HepG2 (cell line): ENCODE results near the gene KANSL1. TPM values are rescaled to one million over a fixed set of nuclear protein-coding genes. Genes with fewer than 3 reads are reported as not detected.
A peak's percentile ranks its signal among the peaks of the same experiment; 100 is the strongest.

Source experiments
- ATAC-seq: fragments of 200-7000 bp; cut with Tn5 transposase; 3 replicates; pipeline ENCODE4 v1.9.1; 2020; ENCODE audit warnings: mild to moderate bottlenecking, moderate library complexity
- BruUV-seq: library from RNA; stranded (reverse); fragments of 400-500 nt; replicated peaks from 2 replicates; lab custom pipeline; 2021; lab: Mats Ljungman, UMichigan
- CTCF ChIA-PET: fragments of 300-600 bp; formaldehyde crosslinking; extraction: SDS; loops from one replicate; lab custom pipeline; 2021; ENCODE audit warnings: low total read pairs, inconsistent platforms, low intra/inter-chr PET ratio; lab: Yijun Ruan, JAX
- POLR2A ChIA-PET: fragments of 350-600 bp; sonication (Branson Sonifier 250); formaldehyde crosslinking; loops from one replicate; lab custom pipeline; 2020; ENCODE audit warnings: antibody characterized with exemption, inconsistent platforms; lab: Yijun Ruan, JAX
- DNase-seq: peaks from one replicate; pipeline ENCODE4 v3.0.0-alpha.2; 2015; ENCODE audit warnings: low spot score
- FAIRE-seq: peaks from 3 replicates; lab custom pipeline; 2011; peaks lifted over from hg19 to GRCh38; lab: Jason Lieb, UNC
- H2AFZ ChIP-seq: one replicate; pipeline ENCODE4 v1.6.1; 2011; ENCODE audit warnings: low read length, inconsistent platforms
- H3K27ac ChIP-seq: fragments of 300-600 bp; 3 replicates; pipeline ENCODE4 v1.8.0; 2011; ENCODE audit warnings: mixed run types, mild to moderate bottlenecking, mixed read lengths, low read length, inconsistent platforms; ENCODE audit not compliant: insufficient read depth; ENCODE audit errors: extremely low read length
- H3K27me3 ChIP-seq, 2 experiments: fragments of 200-600 bp in 1 of 2; 2 replicates in 1 of 2; 3 replicates in 1 of 2; pipeline versions ENCODE4 v1.6.0 to v1.8.0; 2011; ENCODE audit warnings: low read length in 2 of 2, mild to moderate bottlenecking in 2 of 2, moderate library complexity in 2 of 2, inconsistent platforms in 1 of 2; ENCODE audit not compliant: insufficient read depth in 2 of 2, control insufficient read depth in 1 of 2
- H3K36me3 ChIP-seq, 2 experiments: fragments of 200-600 bp in 1 of 2; replicated peaks in 1 of 2; 2 replicates in 1 of 2; 3 replicates in 1 of 2; pipeline versions ENCODE4 v1.5.1 to v1.8.0; 2011; ENCODE audit warnings: low read length in 2 of 2, inconsistent platforms in 1 of 2; ENCODE audit not compliant: insufficient read depth in 2 of 2, control insufficient read depth in 1 of 2
- H3K4me1 ChIP-seq: 2 replicates; pipeline ENCODE4 v1.5.1; 2012; ENCODE audit warnings: low read length, inconsistent platforms; ENCODE audit not compliant: insufficient read depth
- H3K4me2 ChIP-seq: 2 replicates; pipeline ENCODE4 v1.6.0; 2011; ENCODE audit warnings: low read depth, low read length, inconsistent platforms
- H3K4me3 ChIP-seq, 3 experiments: fragments of 200-600 bp in 1 of 3; sonication (generic), shearing (Covaris generic) in 1 of 3; replicated peaks in 1 of 3; 2 replicates each; pipeline ENCODE4 v1.5.1; 2011 to 2016; ENCODE audit warnings: low read length in 3 of 3, inconsistent platforms in 2 of 3, low read depth in 2 of 3, mild to moderate bottlenecking in 2 of 3, control low read depth in 1 of 3, mixed read lengths in 1 of 3; ENCODE audit not compliant: insufficient read depth in 1 of 3
- H3K79me2 ChIP-seq: one replicate; pipeline ENCODE4 v1.6.1; 2011; ENCODE audit warnings: low read length, inconsistent platforms; ENCODE audit not compliant: insufficient read depth
- H3K9ac ChIP-seq: 2 replicates; pipeline ENCODE4 v1.6.0; 2011; ENCODE audit warnings: mild to moderate bottlenecking, low read depth, low read length, inconsistent platforms; ENCODE audit not compliant: insufficient read depth
- H3K9me3 ChIP-seq: 2 replicates; pipeline ENCODE4 v1.5.1; 2012; ENCODE audit warnings: mild to moderate bottlenecking, low read length
- H4K20me1 ChIP-seq: 2 replicates; pipeline ENCODE4 v1.6.0; 2011; ENCODE audit warnings: inconsistent platforms, mild to moderate bottlenecking, low read length, moderate library complexity; ENCODE audit not compliant: insufficient read depth
- AHR ChIP-seq: IDR thresholded peaks from 2 replicates; pipeline ENCODE4 v1.6.1; 2018; ENCODE audit warnings: missing genetic modification reagents, missing compliant biosample characterization
- ATF7 ChIP-seq, 2 experiments: fragments of 450-650 bp in 1 of 2; sonication (generic) in 1 of 2; formaldehyde crosslinking in 1 of 2; IDR thresholded peaks; 2 replicates each; pipeline versions ENCODE4 v1.4.0 to v1.6.1; 2016 to 2020; ENCODE audit warnings: antibody characterized with exemption in 1 of 2, mild to moderate bottlenecking in 1 of 2, missing genetic modification reagents in 1 of 2
- CREB1 ChIP-seq, 2 experiments: fragments of 450-650 bp in 1 of 2; IDR thresholded peaks; 2 replicates each; pipeline ENCODE4 v1.6.1; 2016 to 2017; ENCODE audit warnings: control low read depth in 1 of 2, mild to moderate bottlenecking in 1 of 2, missing compliant biosample characterization in 1 of 2, missing genetic modification characterization in 1 of 2
- KMT2A ChIP-seq: sonication (generic); formaldehyde crosslinking; IDR thresholded peaks from 2 replicates; pipeline ENCODE4 v1.4.0; 2020; ENCODE audit warnings: missing genetic modification reagents
- RCOR2 ChIP-seq: IDR thresholded peaks from 2 replicates; pipeline ENCODE4 v1.6.1; 2016; ENCODE audit warnings: missing biosample characterization, missing genetic modification reagents
- SIX1 ChIP-seq: sonication (generic); formaldehyde crosslinking; IDR thresholded peaks from 2 replicates; pipeline ENCODE4 v1.4.0; 2020; ENCODE audit warnings: missing genetic modification reagents, borderline replicate concordance
- TEAD2 ChIP-seq: sonication (generic); formaldehyde crosslinking; IDR thresholded peaks from 2 replicates; pipeline ENCODE4 v1.9.0; 2021; ENCODE audit warnings: missing genetic modification reagents
- ZNF207 ChIP-seq: fragments of 450-650 bp; IDR thresholded peaks from 2 replicates; pipeline ENCODE4 v1.6.1; 2016; ENCODE audit warnings: antibody characterized with exemption, borderline replicate concordance
- ZNF235 ChIP-seq: sonication (generic); formaldehyde crosslinking; IDR thresholded peaks from 2 replicates; pipeline ENCODE4 v1.8.1; 2023; ENCODE audit warnings: mild to moderate bottlenecking, missing genetic modification reagents, borderline replicate concordance
- ZNF333 ChIP-seq: sonication (generic); formaldehyde crosslinking; IDR thresholded peaks from 2 replicates; pipeline ENCODE4 v1.4.0; 2020; ENCODE audit warnings: mild to moderate bottlenecking, missing genetic modification reagents, borderline replicate concordance
- WGBS: methylation state at CpG from one replicate; pipeline ENCODE4 v1.1.6; 2017; ENCODE audit warnings: low lambda C conversion rate; 5-methylcytosine and 5-hydroxymethylcytosine counted together
- in situ Hi-C: cut with HindIII; loops from 2 replicates; pipeline ENCODE4 v1.10.0; 2017; ENCODE audit warnings: low pct_unique_long_range_greater_than_20kb; ENCODE audit not compliant: extremely low pct_ligation_motif_present
- intact Hi-C: fragments of 100-400 bp; cut with micrococcal nuclease; formaldehyde crosslinking; loops from one replicate; pipeline ENCODE4 v1.10.0; 2022; ENCODE audit not compliant: unreplicated experiment
- polyA plus RNA-seq, 8 experiments: library from polyadenylated mRNA; depleted of rRNA in 3 of 8; stranded (reverse) in 7 of 8; unstranded in 1 of 8; fragments of >200 nt; fragmentation: Illumina TruSeq in 4 of 8; extraction: Trizol in 4 of 8; gene quantifications; 2 replicates each; pipeline versions ENCODE4 v1.2.1 to v1.2.3, GENCODE V29; 2011 to 2016; ENCODE audit warnings: low read depth in 4 of 8, missing spikeins in 1 of 8, mixed read lengths in 1 of 8; ENCODE audit not compliant: insufficient read depth in 1 of 8
- total RNA-seq, 5 experiments: library from RNA; depleted of rRNA; stranded (reverse); fragments of >200 nt; fragmentation: Illumina TruSeq; extraction: Trizol; gene quantifications; 2 replicates each; pipeline ENCODE4 v1.2.3, GENCODE V29; 2016; ENCODE audit warnings: low read depth in 1 of 5

Gene KANSL1
- total and polyA plus RNA-seq, 2 of the 13 experiments (the other 11 are each of a cell fraction or from before 2014, with no cell fraction given) = 24.0 to 59.6 TPM

GRCh38 chr17:45999900-46000290 lies 193.3 kb downstream of the KANSL1 start:
- Histone ChIP-seq H3K9ac (no peak overlapping the region), H3K79me2 (no peaks in the 10 kb centered on the region), H4K20me1 (no peaks in the 10 kb centered on the region), H3K9me3 (no peaks in the 10 kb centered on the region), H3K27ac (no peak overlapping the region), H2AFZ (no peak overlapping the region), H3K27me3 (0 out of 5 replicates have a peak, but pooled peaks cover 0 to 1% of the 10 kb centered on the region in 2 experiments), H3K36me3 (no peaks in the 10 kb centered on the region)
- BruUV-seq = no TSS peak
- intact Hi-C loops = loop anchor here (5.0 kb wide), 1 partner anchor 287 kb away; no protein-coding TSS in a partner anchor
- WGBS = 56% methylated on average over 9 of the region's 9 CpGs
- ChIA-PET POLR2A (no interaction called here), CTCF (no interaction called here)
- no peak for ATAC-seq
- no peak for FAIRE-seq
- no peak for DNase-seq
- in situ Hi-C loops = loop anchor here (5.0 to 25.0 kb wide), 3 partner anchors 42 to 837 kb away; no protein-coding TSS in a partner anchor
- no peak for TF ChIP-seq AHR (CRISPR knock-in tag)
- no peak for TF ChIP-seq RCOR2 (CRISPR knock-in tag)
- no peak for TF ChIP-seq TEAD2
- TF ChIP-seq ZNF207 = no peak
- TF ChIP-seq SIX1 = no peak
- no peak for TF ChIP-seq KMT2A (CRISPR knock-in tag)
- TF ChIP-seq, all 625 proteins: peak for 0
- peaks cover 39% of the 10 kb centered on the region for H3K4me1 ChIP-seq
- no peak overlapping the region for H3K4me2 ChIP-seq
- no peak overlapping the region for H3K4me3 ChIP-seq

GRCh38 chr17:45998987-45999899 lies 194.0 kb downstream of the KANSL1 start, which contains the start of gene STH:
STH (plus strand) TSS chr17:45999250; CDS start chr17:45999280, 30 bp downstream.
- POLR2A ChIA-PET = no interaction called here
- Histone ChIP-seq H3K27ac (no peak within 1 kb of the TSS), H3K79me2 (no peaks in the 10 kb centered on the region), H3K4me3 (no peak within 1 kb of the TSS), H3K27me3 (0 out of 5 replicates have a peak, but pooled peaks cover 0 to 1% of the 10 kb centered on the region in 2 experiments), H4K20me1 (no peaks in the 10 kb centered on the region), H3K9ac (no peak within 1 kb of the TSS), H2AFZ (no peak within 1 kb of the TSS), H3K4me2 (no peak within 1 kb of the TSS), H3K9me3 (no peaks in the 10 kb centered on the region), H3K4me1 (peaks cover 33% of the 10 kb centered on the region), H3K36me3 (no peaks in the 10 kb centered on the region)
- FAIRE-seq (no peak), DNase-seq (no peak), ATAC-seq (no peak)
- intact Hi-C loops (no loop called here), in situ Hi-C loops (no loop called here)
- CTCF ChIA-PET = no interaction called here
- no peak for TF ChIP-seq ZNF235 (CRISPR knock-in tag)
- peak; percentile 96 for TF ChIP-seq ATF7 (IDR thresholded peaks at IDR 0.05)
- TF ChIP-seq ATF7 (CRISPR knock-in tag; IDR thresholded peaks at IDR 0.05) = no peak
- peak; percentile 93 for TF ChIP-seq CREB1 (IDR thresholded peaks at IDR 0.05)
- TF ChIP-seq CREB1 (CRISPR knock-in tag; IDR thresholded peaks at IDR 0.05) = no peak
- 0 out of 2 replicates have a peak, but pooled peaks have one; percentile 38 for TF ChIP-seq ZNF333 (CRISPR knock-in tag)
- 70% methylated on average over 8 of the region's 8 CpGs for WGBS
- no TSS peak for BruUV-seq
